SH-SY5Y (cell line): ENCODE measurements around the gene AGMAT.

ENCODE experiments used
- GATA2 ChIP-seq: IDR thresholded peaks from 2 replicates; pipeline ENCODE4 v1.6.1; 2011; ENCODE audit warnings: mild to moderate bottlenecking, low read depth, low read length
- GATA3 ChIP-seq: IDR thresholded peaks from 2 replicates; pipeline ENCODE4 v1.6.1; 2011; ENCODE audit warnings: low read depth, mild to moderate bottlenecking, low read length, moderate library complexity

- TF ChIP-seq GATA2 (no peak), GATA3 (no peak)
These were observed 27.3 kb downstream of the AGMAT start for GRCh38 chr1:15557594-15557993.
